ENCODE measurements around the gene NPPB.
A peak's percentile ranks its signal among the peaks of the same experiment; 100 is the strongest.

The NPPB gene

GRCh38 chr1:11856698-11857097 is 2.0 kb downstream of the NPPB start:
- DNase-seq = no peak

GRCh38 chr1:11855430-11855829 is 3.3 kb downstream of the NPPB start:
- no peak for DNase-seq

GRCh38 chr1:11854519-11854918 is 4.2 kb downstream of the NPPB start:
- no peak for DNase-seq

- DNase-seq = no peak
Observed at GRCh38 chr1:11851180-11851579, 7.6 kb downstream of the NPPB start.

GRCh38 chr1:11850156-11850555 is 8.6 kb downstream of the NPPB start:
- no peak for DNase-seq

GRCh38 chr1:11848373-11848700 is 10.4 kb downstream of the NPPB start:
- DNase-seq = no peak

- DNase-seq = peak; percentile 95
Observed at GRCh38 chr1:11847667-11848372, 10.9 kb downstream of the NPPB start, which contains the start of gene NPPA. TSS of gene NPPA (minus strand) at chr1:11847783. CDS start at chr1:11847684, 99 bp downstream.

GRCh38 chr1:11845641-11846335 is 13.0 kb downstream of the NPPB start:
- DNase-seq = no peak

GRCh38 chr1:11842154-11843041 is 16.3 kb downstream of the NPPB start:
- peak; percentile 63 for DNase-seq

- DNase-seq = peak; percentile 29
Observed at GRCh38 chr1:11841245-11842153, 17.2 kb downstream of the NPPB start.

- DNase-seq = no peak
Observed at GRCh38 chr1:11839727-11840705, 18.7 kb downstream of the NPPB start.

GRCh38 chr1:11838349-11839272 is 20.1 kb downstream of the NPPB start:
- DNase-seq = peak; percentile 61

- no peak for DNase-seq
Observed at GRCh38 chr1:11837767-11838348, 20.9 kb downstream of the NPPB start.

GRCh38 chr1:11836955-11837766 is 21.6 kb downstream of the NPPB start:
- no peak for DNase-seq

- DNase-seq = no peak
Observed at GRCh38 chr1:11835441-11836225, 23.1 kb downstream of the NPPB start.

GRCh38 chr1:11833900-11834299 is 24.8 kb downstream of the NPPB start:
- no peak for DNase-seq

- DNase-seq = no peak
Observed at GRCh38 chr1:11833497-11833896, 25.2 kb downstream of the NPPB start.
